ENCODE data around the gene MIA2. TPM values are rescaled to one million over a fixed set of nuclear protein-coding genes. Genes with fewer than 3 reads are reported as not detected.
"Not testable (repeated sequence)": the region's sequence is repeated elsewhere in the genome, so short reads cannot be mapped to it uniquely, and the experiment has no call there.

The MIA2 gene
- total and polyA plus RNA-seq, 2 experiments from 2014 or later, result 43.9 to 86.0 TPM

DNA sequence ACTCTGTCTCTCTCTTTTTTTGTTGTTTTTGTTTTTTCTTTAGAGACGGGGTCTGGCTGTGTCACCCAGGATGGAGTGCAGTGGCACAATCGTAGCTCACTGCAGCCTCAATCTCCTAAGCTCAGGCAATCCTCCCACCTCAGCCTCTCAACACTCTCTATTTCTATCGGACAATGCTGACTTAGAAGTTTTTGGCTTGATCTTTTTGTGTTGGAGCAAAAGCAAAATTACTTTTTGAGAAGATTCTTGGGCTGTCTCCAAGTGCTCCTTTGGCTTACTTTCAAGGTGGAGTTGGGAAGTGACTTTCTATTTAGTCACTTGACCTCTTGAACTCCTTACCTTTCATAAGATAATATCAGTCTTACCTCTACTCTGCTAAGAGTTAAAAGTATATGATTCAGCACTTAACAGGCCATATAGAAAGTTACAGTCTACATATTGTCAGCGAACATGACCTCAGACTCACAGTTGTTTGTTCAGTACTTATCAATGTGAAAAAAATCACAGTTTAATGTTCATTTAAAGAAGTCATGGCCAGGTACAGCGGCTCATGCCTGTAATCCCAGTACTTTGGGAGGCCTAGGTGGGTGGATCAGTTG, 15.4 kb upstream of the MIA2 start:
- DNase-seq (ENCODE audit: low spot score), result peak; percentile 18
- H3K4me2 ChIP-seq, result no peak overlapping the region
- no peak overlapping the region for H3K4me3 ChIP-seq
- WGBS (ENCODE audit: low lambda C conversion rate, missing lambda C conversion rate), result 61% methylated on average over 5 of the region's 5 CpGs
- TF ChIP-seq EZH2phosphoT487 (IDR thresholded peaks at IDR 0.05; ENCODE audit: low read depth, severe bottlenecking, unreplicated experiment) (no peak), EZH2 (IDR thresholded peaks at IDR 0.05; ENCODE audit: borderline replicate concordance) (no peak)
- TF ChIP-seq, protein P1, sequence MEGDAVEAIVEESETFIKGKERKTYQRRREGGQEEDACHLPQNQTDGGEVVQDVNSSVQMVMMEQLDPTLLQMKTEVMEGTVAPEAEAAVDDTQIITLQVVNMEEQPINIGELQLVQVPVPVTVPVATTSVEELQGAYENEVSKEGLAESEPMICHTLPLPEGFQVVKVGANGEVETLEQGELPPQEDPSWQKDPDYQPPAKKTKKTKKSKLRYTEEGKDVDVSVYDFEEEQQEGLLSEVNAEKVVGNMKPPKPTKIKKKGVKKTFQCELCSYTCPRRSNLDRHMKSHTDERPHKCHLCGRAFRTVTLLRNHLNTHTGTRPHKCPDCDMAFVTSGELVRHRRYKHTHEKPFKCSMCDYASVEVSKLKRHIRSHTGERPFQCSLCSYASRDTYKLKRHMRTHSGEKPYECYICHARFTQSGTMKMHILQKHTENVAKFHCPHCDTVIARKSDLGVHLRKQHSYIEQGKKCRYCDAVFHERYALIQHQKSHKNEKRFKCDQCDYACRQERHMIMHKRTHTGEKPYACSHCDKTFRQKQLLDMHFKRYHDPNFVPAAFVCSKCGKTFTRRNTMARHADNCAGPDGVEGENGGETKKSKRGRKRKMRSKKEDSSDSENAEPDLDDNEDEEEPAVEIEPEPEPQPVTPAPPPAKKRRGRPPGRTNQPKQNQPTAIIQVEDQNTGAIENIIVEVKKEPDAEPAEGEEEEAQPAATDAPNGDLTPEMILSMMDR (IDR thresholded peaks at IDR 0.05; ENCODE audit: poor library complexity), result no peak
- H3K9me2 ChIP-seq (replicated peaks; ENCODE audit: insufficient read depth), result no peaks in the 10 kb centered on the region
- no peaks in the 10 kb centered on the region for H4K20me1 ChIP-seq (ENCODE audit: insufficient read depth, poor library complexity, severe bottlenecking)
- H3K36me3 ChIP-seq (replicated peaks; ENCODE audit: insufficient read depth, low read depth), result no peaks in the 10 kb centered on the region
- H2AFZ ChIP-seq, result no peak overlapping the region
- H3K4me1 ChIP-seq (ENCODE audit: insufficient read depth), result peaks cover 8% of the 10 kb centered on the region
- H3K9me3 ChIP-seq (ENCODE audit: low read depth), result no peaks in the 10 kb centered on the region
- H3K79me2 ChIP-seq, result no peaks in the 10 kb centered on the region
- peak overlapping the region; percentile 72 for H3K27ac ChIP-seq
- no peaks in the 10 kb centered on the region for H3K27me3 ChIP-seq

DNA sequence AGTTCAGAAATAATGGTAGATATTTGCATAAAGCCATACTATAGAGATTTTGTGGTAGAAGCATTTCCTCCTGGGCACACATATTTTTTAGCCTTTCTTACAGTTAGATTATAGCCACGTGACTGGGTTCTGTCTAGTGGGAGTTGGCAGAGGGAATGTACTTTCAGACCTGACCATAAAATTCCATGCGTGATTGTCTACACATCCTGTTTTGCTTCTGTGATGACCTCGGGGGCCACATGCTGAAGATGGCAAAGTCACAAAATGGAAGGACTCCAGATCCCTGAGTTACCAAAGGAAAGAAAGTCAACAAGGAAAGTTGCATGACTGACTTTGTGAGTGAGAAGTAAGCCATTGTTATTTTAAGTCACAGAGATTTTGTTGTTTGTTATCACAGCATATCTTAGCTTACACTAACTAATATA, 14.6 kb upstream of the MIA2 start:
- no peak overlapping the region for H3K4me3 ChIP-seq
- no peak overlapping the region for H3K4me2 ChIP-seq
- no peaks in the 10 kb centered on the region for H3K27me3 ChIP-seq
- no peaks in the 10 kb centered on the region for H3K79me2 ChIP-seq
- H3K27ac ChIP-seq, result peak overlapping the region; percentile 72
- no peak for DNase-seq (ENCODE audit: low spot score)
- peaks cover 8% of the 10 kb centered on the region for H3K4me1 ChIP-seq (ENCODE audit: insufficient read depth)
- H3K9me3 ChIP-seq (ENCODE audit: low read depth), result no peaks in the 10 kb centered on the region
- H3K36me3 ChIP-seq (replicated peaks; ENCODE audit: insufficient read depth, low read depth), result no peaks in the 10 kb centered on the region
- H2AFZ ChIP-seq, result no peak overlapping the region
- 77% methylated on average over 3 of the region's 3 CpGs for WGBS (ENCODE audit: low lambda C conversion rate, missing lambda C conversion rate)
- TF ChIP-seq EZH2 (IDR thresholded peaks at IDR 0.05; ENCODE audit: borderline replicate concordance), result no peak
- TF ChIP-seq EZH2phosphoT487 (IDR thresholded peaks at IDR 0.05; ENCODE audit: low read depth, severe bottlenecking, unreplicated experiment), result no peak
- TF ChIP-seq, protein P1 (IDR thresholded peaks at IDR 0.05; ENCODE audit: poor library complexity), result no peak
- no peaks in the 10 kb centered on the region for H4K20me1 ChIP-seq (ENCODE audit: insufficient read depth, poor library complexity, severe bottlenecking)
- no peaks in the 10 kb centered on the region for H3K9me2 ChIP-seq (replicated peaks; ENCODE audit: insufficient read depth)

DNA sequence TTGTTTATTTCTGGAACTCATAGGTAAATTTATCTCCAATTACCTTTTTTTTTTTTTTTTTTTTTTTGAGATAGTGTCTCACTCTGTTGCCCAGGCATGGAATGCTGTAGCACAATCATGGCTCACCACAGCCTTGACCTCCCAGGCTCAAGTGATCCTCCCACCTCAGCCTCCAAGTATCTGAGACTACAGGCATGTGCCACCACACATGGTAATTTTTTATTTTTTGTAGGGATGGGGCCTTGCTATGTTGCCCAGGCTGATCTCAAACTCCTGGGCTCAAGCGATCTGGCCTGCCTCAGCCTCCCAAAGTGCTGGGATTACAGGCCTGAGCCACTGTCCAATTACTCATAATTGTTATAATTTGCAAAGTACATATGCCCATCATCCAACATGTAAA, 13.2 kb upstream of the MIA2 start:
- not testable (repeated sequence) for H3K4me1 ChIP-seq (ENCODE audit: insufficient read depth); H4K20me1 ChIP-seq (ENCODE audit: insufficient read depth, poor library complexity, severe bottlenecking); H3K27me3 ChIP-seq; H2AFZ ChIP-seq; H3K4me2 ChIP-seq; H3K9me3 ChIP-seq (ENCODE audit: low read depth); H3K27ac ChIP-seq; H3K4me3 ChIP-seq; DNase-seq (ENCODE audit: low spot score); H3K79me2 ChIP-seq; H3K36me3 ChIP-seq (replicated peaks; ENCODE audit: insufficient read depth, low read depth); H3K9me2 ChIP-seq (replicated peaks; ENCODE audit: insufficient read depth)
- 95% methylated on average over 1 of the region's 1 CpG for WGBS (ENCODE audit: low lambda C conversion rate, missing lambda C conversion rate)

DNA sequence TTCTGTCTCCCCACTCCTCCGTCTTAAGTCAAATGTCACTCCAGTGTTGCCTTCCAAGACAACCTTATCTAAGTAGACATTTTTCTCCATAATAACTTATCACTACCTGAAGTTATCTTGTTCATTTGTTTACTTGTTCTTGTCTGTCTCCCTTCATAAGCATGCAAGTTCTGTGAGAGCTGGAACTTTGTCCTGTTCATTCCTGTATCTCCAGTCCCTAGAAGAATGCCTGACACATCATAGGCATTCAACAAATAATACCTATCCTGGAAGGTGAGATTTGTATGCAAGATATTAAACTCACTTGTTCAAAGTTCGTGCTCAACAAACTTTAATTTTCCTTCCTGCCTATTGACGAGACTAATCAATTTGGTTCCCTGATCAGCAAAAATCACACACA, 5.7 kb upstream of the MIA2 start:
- Histone ChIP-seq H3K27me3 (no peaks in the 10 kb centered on the region), H3K9me2 (replicated peaks; ENCODE audit: insufficient read depth) (no peaks in the 10 kb centered on the region), H3K4me2 (peak overlapping the region; percentile 54), H3K4me3 (no peak overlapping the region), H3K36me3 (replicated peaks; ENCODE audit: insufficient read depth, low read depth) (no peaks in the 10 kb centered on the region), H3K27ac (peak overlapping the region; percentile 93), H3K4me1 (ENCODE audit: insufficient read depth) (peaks cover 12% of the 10 kb centered on the region), H2AFZ (no peak overlapping the region), H3K9me3 (ENCODE audit: low read depth) (no peaks in the 10 kb centered on the region), H4K20me1 (ENCODE audit: insufficient read depth, poor library complexity, severe bottlenecking) (no peaks in the 10 kb centered on the region), H3K79me2 (no peaks in the 10 kb centered on the region)
- TF ChIP-seq, protein P1 (IDR thresholded peaks at IDR 0.05; ENCODE audit: poor library complexity), result no peak
- TF ChIP-seq EZH2phosphoT487 (IDR thresholded peaks at IDR 0.05; ENCODE audit: low read depth, severe bottlenecking, unreplicated experiment) (no peak), EZH2 (IDR thresholded peaks at IDR 0.05; ENCODE audit: borderline replicate concordance) (no peak)
- WGBS (ENCODE audit: low lambda C conversion rate, missing lambda C conversion rate), result 65% methylated on average over 3 of the region's 3 CpGs
- DNase-seq (ENCODE audit: low spot score), result peak; percentile 19

Measured in hepatocyte (in vitro differentiated cells).